Erythroblast (primary cell): ENCODE data around the gene ANO1.

Experiments
- GATA1 ChIP-seq: IDR thresholded peaks from 2 replicates; pipeline ENCODE4 v1.6.1; 2011; ENCODE audit warnings: low read depth, mild to moderate bottlenecking, control low read depth, low read length, moderate library complexity
- POLR2A ChIP-seq: IDR thresholded peaks from 2 replicates; pipeline ENCODE4 v1.6.1; 2011; ENCODE audit warnings: mild to moderate bottlenecking, low read length

- no peak for TF ChIP-seq POLR2A
- TF ChIP-seq GATA1, result no peak
These were observed 131.3 kb downstream of the ANO1 start for GRCh38 chr11:70209391-70209912.
